Mesenteric fat pad (tissue), 1 donor: ENCODE results near the gene ARHGAP22. TPM values are rescaled to one million over a fixed set of nuclear protein-coding genes. Genes with fewer than 3 reads are reported as not detected.
A peak's percentile ranks its signal among the peaks of the same experiment; 100 is the strongest.

Source experiments
- DNase-seq: peaks from one replicate; pipeline ENCODE4 v3.0.0-alpha.2; 2020; ENCODE audit warnings: low spot score
- total RNA-seq: library from RNA; stranded (reverse); fragmentation: NEBNext Ultra II Directional; extraction: Animal tissue kit (Norgen Biotek cat#: 25700); gene quantifications from one replicate; pipeline ENCODE4 v1.2.1, GENCODE V29; 2021
- donor health status: DM: yes; HTN: yes; CAD: no.

ARHGAP22 gene
- total RNA-seq, 1 donor from 2014 or later, result 8.8 TPM

GRCh38 chr10:48467669-48468068, 137.2 kb downstream of the ARHGAP22 start:
- DNase-seq, result peak; percentile 39

GRCh38 chr10:48466611-48467240, 138.1 kb downstream of the ARHGAP22 start:
- DNase-seq, result peak; percentile 90

GRCh38 chr10:48465860-48466521, 138.9 kb downstream of the ARHGAP22 start:
- DNase-seq, result peak; percentile 82

- peak; percentile 86 for DNase-seq
These were observed 139.8 kb downstream of the ARHGAP22 start for GRCh38 chr10:48464871-48465736.

GRCh38 chr10:48464121-48464870, 140.6 kb downstream of the ARHGAP22 start:
- DNase-seq, result peak; percentile 82

GRCh38 chr10:48463318-48464003, 141.4 kb downstream of the ARHGAP22 start:
- peak; percentile 71 for DNase-seq

- peak; percentile 59 for DNase-seq
These were observed 142.3 kb downstream of the ARHGAP22 start for GRCh38 chr10:48462482-48463020.

- peak; percentile 59 for DNase-seq
These were observed 143.0 kb downstream of the ARHGAP22 start for GRCh38 chr10:48461623-48462481.

- DNase-seq, result no peak
These were observed 144.7 kb downstream of the ARHGAP22 start for GRCh38 chr10:48460182-48460581.

GRCh38 chr10:48459270-48460150, 145.4 kb downstream of the ARHGAP22 start:
- peak; percentile 80 for DNase-seq

GRCh38 chr10:48458662-48459048, 146.2 kb downstream of the ARHGAP22 start:
- DNase-seq, result peak; percentile 71

GRCh38 chr10:48457949-48458661, 146.8 kb downstream of the ARHGAP22 start:
- peak; percentile 71 for DNase-seq

- peak; percentile 53 for DNase-seq
These were observed 147.8 kb downstream of the ARHGAP22 start for GRCh38 chr10:48456808-48457761.

GRCh38 chr10:48456361-48456804, 148.5 kb downstream of the ARHGAP22 start:
- peak; percentile 78 for DNase-seq

GRCh38 chr10:48455392-48456151, 149.3 kb downstream of the ARHGAP22 start:
- DNase-seq, result peak; percentile 80

GRCh38 chr10:48455055-48455391, 149.8 kb downstream of the ARHGAP22 start:
- peak; percentile 53 for DNase-seq
